SHP77 treated with DMSO at 0.1 percent for 48 hours (cell line): ENCODE data around the gene TOR1AIP1.
"Not testable (repeated sequence)": the region's sequence is repeated elsewhere in the genome, so short reads cannot be mapped to it uniquely, and the experiment has no call there.

Experiments
- DNase-seq: peaks from one replicate; lab custom pipeline; 2025; lab: John Stamatoyannopoulos, UW

Gene TOR1AIP1

GRCh38 chr1:179882253-179883039 lies at the start of gene TOR1AIP1:
Gene TOR1AIP1 (plus strand): TSS chr1:179882285. CDS start chr1:179882503, 218 bp downstream.
- peak; percentile 95 for DNase-seq

- DNase-seq, result not testable (repeated sequence)
Measured at GRCh38 chr1:179836686-179837445, 45.2 kb upstream of the TOR1AIP1 start.

GRCh38 chr1:179840107-179840506 lies 42.0 kb upstream of the TOR1AIP1 start:
- no peak for DNase-seq

GRCh38 chr1:179848233-179848632 lies 33.9 kb upstream of the TOR1AIP1 start:
- no peak for DNase-seq

GRCh38 chr1:179853102-179853501 lies 29.0 kb upstream of the TOR1AIP1 start:
- no peak for DNase-seq

- not testable (repeated sequence) for DNase-seq
Measured at GRCh38 chr1:179855831-179856230, 26.3 kb upstream of the TOR1AIP1 start.

- no peak for DNase-seq
Measured at GRCh38 chr1:179856296-179856695, 25.8 kb upstream of the TOR1AIP1 start.

- DNase-seq, result no peak
Measured at GRCh38 chr1:179857009-179857408, 25.1 kb upstream of the TOR1AIP1 start.

GRCh38 chr1:179860652-179861051 lies 21.4 kb upstream of the TOR1AIP1 start:
- DNase-seq, result no peak

GRCh38 chr1:179865377-179865776 lies 16.7 kb upstream of the TOR1AIP1 start:
- DNase-seq, result no peak

- DNase-seq, result no peak
Measured at GRCh38 chr1:179866616-179867015, 15.5 kb upstream of the TOR1AIP1 start.

- DNase-seq, result no peak
Measured at GRCh38 chr1:179867493-179868330, 14.4 kb upstream of the TOR1AIP1 start.

- no peak for DNase-seq
Measured at GRCh38 chr1:179870870-179871269, 11.2 kb upstream of the TOR1AIP1 start.

- no peak for DNase-seq
Measured at GRCh38 chr1:179871940-179872339, 10.1 kb upstream of the TOR1AIP1 start.

- DNase-seq, result no peak
Measured at GRCh38 chr1:179872558-179872957, 9.5 kb upstream of the TOR1AIP1 start.

- no peak for DNase-seq
Measured at GRCh38 chr1:179873438-179873851, 8.6 kb upstream of the TOR1AIP1 start.

- DNase-seq, result no peak
Measured at GRCh38 chr1:179875596-179876299, 6.3 kb upstream of the TOR1AIP1 start.

- DNase-seq, result no peak
Measured at GRCh38 chr1:179876300-179876715, 5.8 kb upstream of the TOR1AIP1 start.

GRCh38 chr1:179877586-179878265 lies 4.4 kb upstream of the TOR1AIP1 start, which contains the start of gene TOR1AIP2:
Gene TOR1AIP2 (minus strand): TSS chr1:179877803. CDS start chr1:179852665, 25,138 bp downstream.
- peak; percentile 78 for DNase-seq

- no peak for DNase-seq
Measured at GRCh38 chr1:179879797-179880196, 2.3 kb upstream of the TOR1AIP1 start.
